Effector CD8-positive, alpha-beta T cell (primary cell): ENCODE results near the gene GIPC1.

Source experiments
- DNase-seq: peaks from one replicate; lab custom pipeline; 2025; lab: John Stamatoyannopoulos, UW

The GIPC1 gene

GRCh38 chr19:14494910-14495671, 836 bp downstream of the GIPC1 start:
- DNase-seq: no peak

- no peak for DNase-seq
Measured at GRCh38 chr19:14494411-14494810, 1.5 kb downstream of the GIPC1 start.

GRCh38 chr19:14492756-14493337, 3.1 kb downstream of the GIPC1 start:
- no peak for DNase-seq

- DNase-seq: no peak
Measured at GRCh38 chr19:14487370-14488125, 8.4 kb downstream of the GIPC1 start.

- no peak for DNase-seq
Measured at GRCh38 chr19:14482172-14482941, 13.6 kb downstream of the GIPC1 start.

DNA sequence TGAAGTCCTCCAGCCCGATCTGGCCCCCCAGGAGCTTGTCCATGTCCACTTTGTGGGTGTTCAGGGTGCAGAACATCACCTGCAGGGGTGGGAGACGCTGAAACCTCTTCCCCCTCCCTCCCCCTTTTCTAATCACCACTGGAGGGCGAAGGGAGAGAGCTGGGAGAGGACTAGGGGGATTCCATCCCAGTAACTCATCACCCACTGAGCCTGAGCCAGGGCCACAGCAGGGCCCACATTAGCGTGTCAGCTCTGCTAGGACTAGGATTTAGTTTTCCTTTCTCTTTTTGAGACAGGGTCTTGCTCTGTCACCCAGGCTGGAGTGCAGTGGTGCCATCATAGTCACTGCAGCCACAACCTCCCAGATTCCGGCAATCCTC, 15.2 kb downstream of the GIPC1 start:
- no peak for DNase-seq

- DNase-seq: peak; percentile 59
Measured at GRCh38 chr19:14479975-14480699, 15.8 kb downstream of the GIPC1 start.

DNA sequence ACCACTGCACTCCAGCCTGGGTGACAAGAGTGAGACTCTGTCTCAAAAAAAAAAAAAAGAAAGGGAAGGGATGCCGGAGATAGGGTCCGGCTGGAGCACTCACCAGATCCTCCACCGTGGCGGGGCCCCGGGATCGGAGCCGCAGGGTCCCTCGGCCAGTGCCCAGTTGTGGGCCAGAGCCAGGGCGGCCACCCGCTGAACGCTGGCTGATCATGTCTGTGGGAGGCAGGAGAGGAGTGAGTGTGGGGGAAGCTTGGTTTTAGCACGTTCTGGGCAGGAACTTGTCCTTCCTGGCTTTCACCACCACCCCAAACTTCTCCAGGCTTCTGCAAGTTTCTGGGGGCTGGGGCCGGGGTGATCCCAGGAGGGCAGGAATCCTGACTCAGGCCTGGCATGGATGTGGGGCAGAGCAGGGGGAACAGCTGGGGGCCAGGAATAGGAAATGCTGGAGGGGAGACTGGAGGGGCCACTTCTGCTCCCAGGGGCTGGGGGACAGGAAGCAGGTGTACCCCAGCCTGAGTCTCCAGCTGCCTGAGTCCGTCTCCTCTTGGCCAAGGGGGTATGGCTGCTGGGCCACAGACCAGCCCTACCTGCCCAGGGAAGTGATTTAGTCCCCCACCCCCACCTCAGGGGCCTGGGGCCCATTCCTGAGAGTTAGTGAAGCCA, 16.5 kb downstream of the GIPC1 start:
- DNase-seq: no peak

DNA sequence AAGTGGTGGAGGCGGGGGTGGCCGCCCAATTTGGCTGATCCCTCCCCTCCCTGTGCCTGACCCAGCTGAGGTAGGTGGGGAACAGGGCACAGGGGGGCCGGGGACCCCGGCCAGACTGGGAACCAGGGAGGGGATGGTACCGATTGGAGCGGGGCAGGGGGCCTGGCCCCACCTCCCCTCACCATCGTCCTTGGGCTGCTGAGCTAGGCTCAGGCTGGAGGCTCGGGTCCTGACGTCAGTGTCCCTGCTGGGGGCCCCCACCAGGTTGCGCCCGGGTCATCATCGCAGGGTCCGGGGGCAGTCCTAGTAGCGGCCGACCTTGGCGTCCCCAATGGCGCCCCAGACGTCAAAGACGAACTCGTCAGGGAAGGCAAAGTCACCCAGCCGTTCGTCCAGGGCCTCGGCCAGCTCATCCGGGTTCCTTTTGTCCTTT, 17.8 kb downstream of the GIPC1 start:
- DNase-seq: no peak

DNA sequence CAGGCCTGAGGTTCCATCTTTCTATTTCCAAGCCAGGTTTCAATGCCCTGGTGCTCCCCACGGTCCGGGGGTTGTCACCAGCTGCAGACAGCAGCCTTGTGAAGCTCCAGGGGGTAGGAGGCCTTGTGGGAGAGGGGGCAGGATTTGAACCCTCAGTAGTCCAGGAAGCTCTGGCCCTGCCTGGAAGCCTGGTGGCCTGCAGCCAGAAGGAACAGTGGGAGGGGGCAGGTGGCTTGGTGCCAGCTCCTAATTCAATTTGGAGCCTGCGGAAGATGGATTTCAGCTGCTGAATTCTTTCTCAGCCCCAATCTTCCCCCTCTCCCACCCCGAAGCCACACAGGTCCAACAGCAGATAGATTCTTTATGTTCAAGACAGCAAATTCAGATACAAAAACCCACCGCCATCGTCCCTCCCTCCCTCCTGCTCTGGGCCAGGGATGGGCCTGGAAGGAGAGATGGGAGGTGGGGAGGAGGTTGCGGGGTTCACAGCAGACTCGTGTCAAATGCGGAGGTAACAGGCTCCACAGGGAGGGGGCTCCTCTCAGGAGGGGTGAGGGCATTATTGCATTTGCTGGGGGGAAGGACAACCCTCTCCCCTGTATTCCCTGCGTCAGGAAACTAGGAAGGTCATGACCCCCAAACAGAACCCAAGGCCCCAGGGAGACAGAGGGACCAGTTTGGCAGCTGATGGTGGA, 18.4 kb downstream of the GIPC1 start:
- no peak for DNase-seq

GRCh38 chr19:14476673-14477401, 19.1 kb downstream of the GIPC1 start:
- no peak for DNase-seq

- DNase-seq: no peak
Measured at GRCh38 chr19:14476327-14476672, 19.6 kb downstream of the GIPC1 start.

DNA sequence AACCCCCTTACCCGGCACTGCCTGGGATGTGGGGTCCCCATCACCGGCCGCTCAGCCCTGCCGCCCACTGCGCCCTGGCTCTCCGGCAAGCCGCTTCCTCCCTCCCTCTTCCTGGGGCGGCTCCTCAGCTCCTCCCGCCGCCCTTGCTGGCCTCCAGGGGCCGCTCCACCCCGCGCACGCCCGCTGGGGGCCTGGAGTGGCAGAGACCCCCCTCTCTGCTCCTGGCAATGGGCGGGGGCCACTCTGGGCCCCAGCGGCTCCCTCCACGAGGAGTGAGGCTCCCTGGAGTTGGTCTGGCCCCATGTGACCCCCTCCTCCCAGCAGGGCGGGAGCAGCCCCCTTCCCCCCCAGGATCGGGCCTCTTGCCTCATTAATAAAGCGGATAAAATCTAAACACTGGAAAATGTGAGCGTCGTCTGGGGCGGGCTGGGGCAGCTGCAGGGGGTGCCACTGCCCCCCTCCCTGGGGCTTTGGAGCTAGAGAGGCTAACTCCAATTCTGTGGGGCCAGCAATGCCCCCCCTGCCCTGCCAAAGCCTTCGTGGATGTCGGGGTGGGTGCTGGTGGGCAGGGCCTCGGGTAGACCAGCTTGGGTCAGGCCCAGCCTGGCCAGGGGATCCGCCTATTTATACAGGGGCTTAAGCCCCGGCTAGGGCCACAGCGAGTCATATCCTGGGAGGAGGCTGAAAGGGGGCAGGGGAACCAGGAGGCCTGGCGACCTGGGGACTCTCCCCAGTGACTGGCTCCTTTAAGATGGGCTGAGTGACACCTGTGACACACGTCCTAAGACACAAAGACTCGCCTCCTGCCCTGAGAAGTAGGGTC, 20.5 kb downstream of the GIPC1 start, which contains the start of gene PTGER1:
TSS of gene PTGER1 (minus strand) at position 104 of the 823 bp plus-strand sequence. CDS start 1,034 bp downstream, outside the sequence.
- no peak for DNase-seq

DNA sequence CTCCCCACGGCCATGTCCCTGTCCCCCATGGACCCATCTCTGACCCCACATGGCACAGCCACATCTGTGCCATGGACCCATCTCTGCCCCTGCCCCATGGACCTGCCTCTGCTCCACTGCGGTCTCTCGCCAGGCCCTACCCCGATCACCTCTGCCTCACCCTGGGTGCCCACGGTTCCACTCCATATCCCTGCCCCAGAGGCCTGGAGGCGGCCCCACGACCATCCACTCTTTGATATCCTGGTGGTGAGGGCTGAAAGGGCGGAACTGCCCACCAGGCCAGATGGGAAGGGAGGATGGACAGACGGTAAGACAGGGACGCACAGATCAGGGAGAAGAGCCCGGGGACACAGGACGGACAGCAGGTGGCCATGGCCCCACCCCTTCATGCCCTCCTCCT, 21.1 kb downstream of the GIPC1 start:
- DNase-seq: no peak

- no peak for DNase-seq
Measured at GRCh38 chr19:14473978-14474578, 21.8 kb downstream of the GIPC1 start.

GRCh38 chr19:14473073-14473977, 22.6 kb downstream of the GIPC1 start:
- no peak for DNase-seq
